AG04450 (cell line): ENCODE results near the gene FRMPD4. TPM values are rescaled to one million over a fixed set of nuclear protein-coding genes. Genes with fewer than 3 reads are reported as not detected.

Experiments
- CTCF ChIA-PET: fragments of 300-600, 350-600 bp; formaldehyde crosslinking; extraction: SDS; loops from one replicate; lab custom pipeline; 2022; ENCODE audit warnings: antibody characterized with exemption, inconsistent platforms; lab: Charles Lee
- POLR2A ChIA-PET: fragments of 350-600 bp; formaldehyde crosslinking; extraction: SDS; loops from one replicate; lab custom pipeline; 2021; ENCODE audit warnings: antibody characterized with exemption, inconsistent platforms; lab: Yijun Ruan, JAX
- DNase-seq: peaks from one replicate; pipeline ENCODE4 v3.0.0-alpha.2; 2011; ENCODE audit warnings: low read depth, low spot score
- H3K27ac ChIP-seq: one replicate; pipeline ENCODE4 v1.5.1; 2012; ENCODE audit warnings: low read depth, low read length, control low read depth
- H3K27me3 ChIP-seq: one replicate; pipeline ENCODE4 v1.6.0; 2012; ENCODE audit warnings: low read length; ENCODE audit not compliant: control insufficient read depth, insufficient read depth
- H3K4me3 ChIP-seq: 2 replicates; pipeline ENCODE4 v1.5.1; 2011; ENCODE audit warnings: mild to moderate bottlenecking, low read depth, low read length, control low read depth
- H3K9me3 ChIP-seq: 2 replicates; pipeline ENCODE4 v1.5.1; 2012; ENCODE audit warnings: low read length; ENCODE audit not compliant: control insufficient read depth, insufficient read depth
- CTCF ChIP-seq: IDR thresholded peaks from 2 replicates; pipeline ENCODE4 v1.5.1; 2011; ENCODE audit warnings: low read depth, low read length, control low read depth, inconsistent platforms
- polyA minus RNA-seq: library from RNA; depleted of rRNA, polyadenylated mRNA; stranded (reverse); fragments of >200 nt; gene quantifications from 2 replicates; pipeline ENCODE4 v1.2.3, GENCODE V29; 2011; rRNA and poly(A)+ RNA removed
- polyA plus RNA-seq: library from polyadenylated mRNA; depleted of rRNA; stranded (reverse); fragments of >200 nt; gene quantifications from 2 replicates; pipeline ENCODE4 v1.2.3, GENCODE V29; 2011; rRNA removed

Gene FRMPD4
- 2.7 TPM in 2 replicates for polyA plus RNA-seq
- 4.6 and 5.2 TPM in 2 replicates for polyA minus RNA-seq

GRCh38 chrX:12138361-12139313 lies at the start of gene FRMPD4:
Gene FRMPD4, plus strand, starts transcription at chrX:12138473. Its CDS starts 499 bp downstream, at chrX:12138972.
- ChIA-PET POLR2A (interaction anchor here (0.7 kb wide), 1 partner anchor 154 kb away, joined by 4 read pairs; no protein-coding TSS in a partner anchor), CTCF (interaction anchor here (1.4 kb wide), 1 partner anchor 160 kb away, joined by 3 read pairs; no protein-coding TSS in a partner anchor)
- Histone ChIP-seq H3K27me3 (no peaks in the 10 kb centered on the region), H3K27ac (no peak within 1 kb of the TSS), H3K4me3 (peak within 1 kb of the TSS; percentile 64), H3K9me3 (no peaks in the 10 kb centered on the region)
- peak; percentile 39 for TF ChIP-seq CTCF
- DNase-seq = no peak

- no peak overlapping the region for H3K27ac ChIP-seq
- no peaks in the 10 kb centered on the region for H3K27me3 ChIP-seq
- TF ChIP-seq CTCF = no peak
- ChIA-PET CTCF (no interaction called here), POLR2A (no interaction called here)
- DNase-seq = no peak
- H3K4me3 ChIP-seq = no peak overlapping the region
- no peaks in the 10 kb centered on the region for H3K9me3 ChIP-seq
Measured at GRCh38 chrX:12089740-12090139, 48.5 kb upstream of the FRMPD4 start.

GRCh38 chrX:12113321-12113720 lies 25.0 kb upstream of the FRMPD4 start:
- no peak for TF ChIP-seq CTCF
- CTCF ChIA-PET = no interaction called here
- Histone ChIP-seq H3K27me3 (no peaks in the 10 kb centered on the region), H3K9me3 (no peaks in the 10 kb centered on the region), H3K4me3 (no peak overlapping the region), H3K27ac (no peak overlapping the region)
- DNase-seq = no peak
- POLR2A ChIA-PET = no interaction called here

GRCh38 chrX:12115377-12115776 lies 22.9 kb upstream of the FRMPD4 start:
- no peak overlapping the region for H3K4me3 ChIP-seq
- no peaks in the 10 kb centered on the region for H3K27me3 ChIP-seq
- ChIA-PET CTCF (no interaction called here), POLR2A (no interaction called here)
- no peak for TF ChIP-seq CTCF
- DNase-seq = no peak
- no peaks in the 10 kb centered on the region for H3K9me3 ChIP-seq
- H3K27ac ChIP-seq = no peak overlapping the region

GRCh38 chrX:12118134-12118533 lies 20.1 kb upstream of the FRMPD4 start:
- ChIA-PET POLR2A (no interaction called here), CTCF (no interaction called here)
- H3K4me3 ChIP-seq = no peak overlapping the region
- no peak overlapping the region for H3K27ac ChIP-seq
- no peak for TF ChIP-seq CTCF
- DNase-seq = no peak
- no peaks in the 10 kb centered on the region for H3K9me3 ChIP-seq
- H3K27me3 ChIP-seq = no peaks in the 10 kb centered on the region
